Natural killer cell (primary cell): Measurements from ENCODE around the gene PPP2R2C. TPM values are rescaled to one million over a fixed set of nuclear protein-coding genes. Genes with fewer than 3 reads are reported as not detected.

Experiments used
- ATAC-seq, 3 donors: fragments of 150-1000 bp in 2 of 3; fragments of 200-7000 bp in 1 of 3; cut with Tn5 transposase; 1 replicate in 1 of 3; 2 replicates in 2 of 3; pipeline ENCODE4 v1.10.0; 2021; ENCODE audit warnings: mild to moderate bottlenecking in 2 of 3, moderate library complexity in 2 of 3
- DNase-seq, 2 donors: peaks; one replicate each; pipeline versions ENCODE4 v3.0.0 to v3.0.0-alpha.2; 2013 to 2021; ENCODE audit warnings: mixed read lengths in 1 of 2
- H3K27ac ChIP-seq: one replicate; pipeline ENCODE4 v1.5.1; 2013; ENCODE audit warnings: mild to moderate bottlenecking, low read length
- H3K27me3 ChIP-seq: one replicate; pipeline ENCODE4 v1.6.1; 2013; ENCODE audit warnings: low read length; ENCODE audit not compliant: control insufficient read depth, insufficient read depth
- H3K36me3 ChIP-seq: one replicate; pipeline ENCODE4 v1.6.1; 2013; ENCODE audit warnings: low read length; ENCODE audit not compliant: control insufficient read depth, insufficient read depth
- H3K4me1 ChIP-seq: one replicate; pipeline ENCODE4 v1.6.1; 2013; ENCODE audit warnings: low read length; ENCODE audit not compliant: control insufficient read depth, insufficient read depth
- H3K4me3 ChIP-seq: one replicate; pipeline ENCODE4 v1.5.1; 2013; ENCODE audit warnings: low read length
- H3K9me3 ChIP-seq: one replicate; pipeline ENCODE4 v1.6.1; 2013; ENCODE audit warnings: low read length; ENCODE audit not compliant: control insufficient read depth, insufficient read depth
- H3K27ac Mint-ChIP-seq, 2 donors: one replicate each; pipeline ENCODE4 v1.8.0; 2022; ENCODE audit warnings: mild to moderate bottlenecking in 2 of 2, mixed read lengths in 2 of 2, moderate library complexity in 1 of 2
- H3K27me3 Mint-ChIP-seq, 2 donors: one replicate each; pipeline ENCODE4 v1.8.0; 2022; ENCODE audit warnings: low read depth in 2 of 2, mixed read lengths in 2 of 2
- H3K36me3 Mint-ChIP-seq: one replicate; pipeline ENCODE4 v1.8.0; 2022; ENCODE audit warnings: mixed read lengths
- H3K4me1 Mint-ChIP-seq, 2 donors: one replicate each; pipeline ENCODE4 v1.8.0; 2022; ENCODE audit warnings: mixed read lengths in 2 of 2
- H3K4me3 Mint-ChIP-seq: one replicate; pipeline ENCODE4 v1.8.0; 2022; ENCODE audit warnings: mild to moderate bottlenecking, moderate library complexity, mixed read lengths
- H3K9me3 Mint-ChIP-seq, 2 donors: one replicate each; pipeline ENCODE4 v1.8.0; 2022; ENCODE audit warnings: mixed read lengths in 2 of 2
- WGBS: methylation state at CpG from one replicate; pipeline ENCODE4 v1.1.7; 2013; ENCODE audit warnings: missing lambda C conversion rate; ENCODE audit not compliant: insufficient coverage; 5-methylcytosine and 5-hydroxymethylcytosine counted together
- intact Hi-C: fragments of 100-400 bp; cut with micrococcal nuclease; formaldehyde crosslinking; loops from one replicate; pipeline ENCODE4 v1.14.2; 2022
- total RNA-seq, 4 donors: library from RNA; stranded (reverse); fragments of 120-200 nt in 1 of 4; gene quantifications; one replicate each; pipeline versions ENCODE4 v1.2.3 to v1.2.4, GENCODE V29; 2013 to 2022
- TF ChIP-seq, protein P1 (sequence below): fragments of 200-600 bp; IDR thresholded peaks from one replicate; pipeline ENCODE4 v1.8.0; 2022; ENCODE audit warnings: antibody characterized with exemption

The PPP2R2C gene
- total RNA-seq, 3 donors from 2014 or later (not counting 1 experiment from before 2014, with no cell fraction given) = not detected

DNA sequence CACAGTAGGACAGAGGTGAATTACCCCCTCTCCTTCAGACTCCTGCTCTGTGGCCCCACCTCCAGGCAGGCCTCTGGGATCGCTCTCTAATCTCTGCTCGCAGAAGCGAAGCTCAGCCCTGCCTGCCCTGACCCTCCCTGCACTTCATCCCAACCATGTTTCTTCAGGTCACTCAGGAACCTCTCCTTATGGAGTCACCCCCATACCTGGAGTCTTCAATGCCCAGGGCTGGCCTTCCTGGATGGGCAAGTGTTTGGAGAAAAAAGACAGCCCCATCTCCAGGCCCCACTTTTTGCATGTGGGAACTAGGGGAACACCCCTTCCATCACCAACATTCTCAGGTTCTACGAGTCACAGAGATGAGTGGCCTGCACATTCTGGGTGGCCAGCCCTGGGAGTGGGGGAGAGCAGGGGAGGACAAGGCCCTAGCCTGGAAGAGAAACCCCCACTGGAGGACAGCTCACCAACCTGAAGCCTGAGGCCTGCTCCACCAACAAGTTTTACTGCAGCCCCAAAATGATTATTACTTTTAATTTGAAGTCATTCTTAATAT lies 90.8 kb downstream of the PPP2R2C start:
- H3K27me3 Mint-ChIP-seq = peaks cover 9 to 16% of the 10 kb centered on the region in 2 donors
- ATAC-seq = no peak

GRCh38 chr4:6380746-6381410 lies 91.5 kb downstream of the PPP2R2C start:
- H3K27me3 Mint-ChIP-seq = peaks cover 9 to 14% of the 10 kb centered on the region in 2 donors
- no peak overlapping the region for H3K27ac Mint-ChIP-seq
- ATAC-seq = no peak
- H3K36me3 Mint-ChIP-seq = no peaks in the 10 kb centered on the region
- no peaks in the 10 kb centered on the region for H3K9me3 Mint-ChIP-seq
- intact Hi-C loops = no loop called here
- Histone ChIP-seq H3K27ac (no peak overlapping the region), H3K4me3 (no peak overlapping the region), H3K9me3 (no peaks in the 10 kb centered on the region), H3K27me3 (no peaks in the 10 kb centered on the region), H3K4me1 (no peaks in the 10 kb centered on the region), H3K36me3 (no peaks in the 10 kb centered on the region)
- no peak overlapping the region for H3K4me3 Mint-ChIP-seq
- WGBS = 49% methylated on average over 21 of the region's 21 CpGs
- TF ChIP-seq, protein P1, sequence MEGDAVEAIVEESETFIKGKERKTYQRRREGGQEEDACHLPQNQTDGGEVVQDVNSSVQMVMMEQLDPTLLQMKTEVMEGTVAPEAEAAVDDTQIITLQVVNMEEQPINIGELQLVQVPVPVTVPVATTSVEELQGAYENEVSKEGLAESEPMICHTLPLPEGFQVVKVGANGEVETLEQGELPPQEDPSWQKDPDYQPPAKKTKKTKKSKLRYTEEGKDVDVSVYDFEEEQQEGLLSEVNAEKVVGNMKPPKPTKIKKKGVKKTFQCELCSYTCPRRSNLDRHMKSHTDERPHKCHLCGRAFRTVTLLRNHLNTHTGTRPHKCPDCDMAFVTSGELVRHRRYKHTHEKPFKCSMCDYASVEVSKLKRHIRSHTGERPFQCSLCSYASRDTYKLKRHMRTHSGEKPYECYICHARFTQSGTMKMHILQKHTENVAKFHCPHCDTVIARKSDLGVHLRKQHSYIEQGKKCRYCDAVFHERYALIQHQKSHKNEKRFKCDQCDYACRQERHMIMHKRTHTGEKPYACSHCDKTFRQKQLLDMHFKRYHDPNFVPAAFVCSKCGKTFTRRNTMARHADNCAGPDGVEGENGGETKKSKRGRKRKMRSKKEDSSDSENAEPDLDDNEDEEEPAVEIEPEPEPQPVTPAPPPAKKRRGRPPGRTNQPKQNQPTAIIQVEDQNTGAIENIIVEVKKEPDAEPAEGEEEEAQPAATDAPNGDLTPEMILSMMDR = no peak
- H3K4me1 Mint-ChIP-seq = no peaks in the 10 kb centered on the region
- DNase-seq = no peak

More for the DNA sequence above, 90.8 kb downstream of the PPP2R2C start:
- Mint-ChIP-seq H3K9me3 (no peaks in the 10 kb centered on the region), H3K27ac (no peak overlapping the region), H3K4me3 (no peak overlapping the region), H3K4me1 (no peaks in the 10 kb centered on the region), H3K36me3 (no peaks in the 10 kb centered on the region)
- no peaks in the 10 kb centered on the region for H3K27me3 ChIP-seq
- H3K36me3 ChIP-seq = no peaks in the 10 kb centered on the region
- TF ChIP-seq, protein P1 = no peak
- intact Hi-C loops = no loop called here
- no peaks in the 10 kb centered on the region for H3K4me1 ChIP-seq
- WGBS = 80% methylated on average over 4 of the region's 4 CpGs
- no peak for DNase-seq
- H3K4me3 ChIP-seq = no peak overlapping the region
- no peaks in the 10 kb centered on the region for H3K9me3 ChIP-seq
- H3K27ac ChIP-seq = no peak overlapping the region

DNA sequence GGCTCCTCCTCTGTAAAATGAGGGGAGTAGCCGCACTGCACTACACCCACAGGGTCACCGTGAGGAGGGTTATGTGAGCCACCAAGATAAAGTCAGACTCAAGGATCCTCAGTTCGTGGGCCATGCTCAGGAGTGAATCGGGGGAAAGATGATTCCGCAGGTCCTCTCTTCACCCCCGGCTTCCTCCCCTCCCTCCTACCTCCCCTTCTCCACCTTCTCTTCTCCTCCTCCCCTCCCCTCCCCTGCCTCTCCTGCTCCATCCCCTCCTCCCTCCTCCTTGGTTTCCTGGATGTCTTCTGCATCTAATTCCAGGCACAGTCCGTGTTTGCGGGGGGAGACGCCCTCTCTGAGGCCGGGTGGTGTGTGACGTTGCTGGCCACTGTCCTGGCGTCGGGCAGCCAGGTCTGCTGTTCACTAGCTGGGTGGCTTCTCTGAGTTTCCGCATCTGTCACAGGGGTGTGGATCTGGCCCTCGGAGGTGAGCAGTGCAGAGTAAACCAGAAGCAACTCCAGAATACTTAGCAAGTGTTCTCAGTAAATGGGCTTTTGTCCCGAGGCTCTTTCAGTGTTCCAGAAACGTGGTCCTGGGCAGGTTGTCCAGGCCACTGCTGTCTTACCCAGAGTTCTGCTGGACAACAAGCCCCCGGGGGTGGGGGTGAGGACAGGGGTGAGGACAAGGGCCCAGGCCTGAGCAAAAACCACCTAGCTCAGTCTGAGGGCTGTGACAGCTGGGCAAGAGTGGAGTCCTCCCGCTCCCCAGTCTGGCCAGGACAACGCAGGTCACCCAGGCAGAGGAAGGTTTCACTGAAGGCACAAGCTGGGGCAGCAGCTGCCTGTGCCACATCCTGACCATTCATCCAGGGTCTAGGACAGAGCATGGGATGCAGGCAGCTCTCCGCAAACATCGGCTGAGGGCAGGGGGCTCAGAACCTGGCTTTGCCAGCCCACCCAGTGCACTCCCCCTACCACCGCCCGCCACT lies 92.4 kb downstream of the PPP2R2C start:
- TF ChIP-seq, protein P1 = no peak
- Histone ChIP-seq H3K4me1 (no peaks in the 10 kb centered on the region), H3K27me3 (no peaks in the 10 kb centered on the region), H3K36me3 (no peaks in the 10 kb centered on the region), H3K4me3 (no peak overlapping the region), H3K9me3 (no peaks in the 10 kb centered on the region), H3K27ac (no peak overlapping the region)
- Mint-ChIP-seq H3K36me3 (no peaks in the 10 kb centered on the region), H3K27me3 (peaks cover 9 to 14% of the 10 kb centered on the region in 2 donors), H3K4me3 (no peak overlapping the region), H3K9me3 (no peaks in the 10 kb centered on the region), H3K27ac (no peak overlapping the region), H3K4me1 (no peaks in the 10 kb centered on the region)
- DNase-seq = no peak
- WGBS = 42% methylated on average over 24 of the region's 24 CpGs
- intact Hi-C loops = no loop called here
- no peak for ATAC-seq
